HFFc6 (cell line): ENCODE measurements around the gene CHD8. TPM values are rescaled to one million over a fixed set of nuclear protein-coding genes. Genes with fewer than 3 reads are reported as not detected.

Source experiments
- DNase-seq: peaks from one replicate; pipeline ENCODE4 v3.0.0-alpha.2; 2018
- H3K27ac Mint-ChIP-seq: 2 replicates; pipeline ENCODE4 v1.8.0; 2020; ENCODE audit warnings: mild to moderate bottlenecking, mixed read lengths
- H3K27me3 Mint-ChIP-seq: 2 replicates; pipeline ENCODE4 v1.8.0; 2021; ENCODE audit warnings: mild to moderate bottlenecking, moderate library complexity, mixed read lengths; ENCODE audit not compliant: insufficient read depth
- H3K36me3 Mint-ChIP-seq: 2 replicates; pipeline ENCODE4 v1.8.0; 2021; ENCODE audit warnings: low read depth, mixed read lengths
- H3K4me1 Mint-ChIP-seq: 2 replicates; pipeline ENCODE4 v1.8.0; 2020; ENCODE audit warnings: low read depth, mixed read lengths
- H3K4me3 Mint-ChIP-seq: 2 replicates; pipeline ENCODE4 v1.8.0; 2020; ENCODE audit warnings: mild to moderate bottlenecking, moderate library complexity, mixed read lengths
- H3K9me3 Mint-ChIP-seq: 2 replicates; pipeline ENCODE4 v1.8.0; 2020; ENCODE audit warnings: mild to moderate bottlenecking, mixed read lengths
- total RNA-seq, 6 experiments: library from RNA; stranded (reverse); fragmentation: NEBNext Ultra II Directional; extraction: Animal tissue kit (Norgen Biotek cat#: 25700); gene quantifications; 2 replicates in 1 of 6; 3 replicates in 5 of 6; pipeline ENCODE4 v1.2.3, GENCODE V29; 2021
- TF ChIP-seq, protein P1 (sequence below): fragments of 200-600 bp; sonication (generic); IDR thresholded peaks from 2 replicates; pipeline ENCODE4 v1.5.0; 2021; ENCODE audit warnings: antibody characterized with exemption, mild to moderate bottlenecking

Gene CHD8
- total RNA-seq, 6 experiments from 2014 or later: 63.5 to 78.6 (median 70.9) TPM

DNA sequence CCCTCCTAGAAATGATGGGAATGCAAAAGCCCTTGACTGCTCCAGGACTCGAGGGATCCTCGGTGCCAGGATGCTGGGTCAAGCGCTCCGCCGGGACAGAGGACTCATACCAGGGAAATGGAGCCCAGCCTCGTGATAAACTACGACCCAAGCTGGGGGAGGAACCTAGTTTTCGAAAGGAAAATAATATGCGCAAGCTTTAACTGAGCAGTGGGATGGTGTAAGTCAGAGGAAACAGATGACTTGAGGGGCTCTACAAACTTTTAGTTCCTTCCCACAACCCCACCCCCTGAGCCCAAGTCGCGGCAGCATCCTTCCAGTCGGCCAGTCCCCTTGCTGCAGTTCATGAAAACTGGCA, 71.5 kb downstream of the CHD8 start:
- TF ChIP-seq, protein P1, sequence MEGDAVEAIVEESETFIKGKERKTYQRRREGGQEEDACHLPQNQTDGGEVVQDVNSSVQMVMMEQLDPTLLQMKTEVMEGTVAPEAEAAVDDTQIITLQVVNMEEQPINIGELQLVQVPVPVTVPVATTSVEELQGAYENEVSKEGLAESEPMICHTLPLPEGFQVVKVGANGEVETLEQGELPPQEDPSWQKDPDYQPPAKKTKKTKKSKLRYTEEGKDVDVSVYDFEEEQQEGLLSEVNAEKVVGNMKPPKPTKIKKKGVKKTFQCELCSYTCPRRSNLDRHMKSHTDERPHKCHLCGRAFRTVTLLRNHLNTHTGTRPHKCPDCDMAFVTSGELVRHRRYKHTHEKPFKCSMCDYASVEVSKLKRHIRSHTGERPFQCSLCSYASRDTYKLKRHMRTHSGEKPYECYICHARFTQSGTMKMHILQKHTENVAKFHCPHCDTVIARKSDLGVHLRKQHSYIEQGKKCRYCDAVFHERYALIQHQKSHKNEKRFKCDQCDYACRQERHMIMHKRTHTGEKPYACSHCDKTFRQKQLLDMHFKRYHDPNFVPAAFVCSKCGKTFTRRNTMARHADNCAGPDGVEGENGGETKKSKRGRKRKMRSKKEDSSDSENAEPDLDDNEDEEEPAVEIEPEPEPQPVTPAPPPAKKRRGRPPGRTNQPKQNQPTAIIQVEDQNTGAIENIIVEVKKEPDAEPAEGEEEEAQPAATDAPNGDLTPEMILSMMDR: no peak
- H3K4me1 Mint-ChIP-seq: peaks cover 39% of the 10 kb centered on the region
- peaks cover 12% of the 10 kb centered on the region; the same call in 1 of the 2 replicates for H3K27me3 Mint-ChIP-seq
- no peaks in the 10 kb centered on the region for H3K9me3 Mint-ChIP-seq
- peak overlapping the region; percentile 99 for H3K27ac Mint-ChIP-seq
- no peak for DNase-seq
- H3K4me3 Mint-ChIP-seq: peak overlapping the region; percentile 96
- H3K36me3 Mint-ChIP-seq: peaks cover 24% of the 10 kb centered on the region

DNA sequence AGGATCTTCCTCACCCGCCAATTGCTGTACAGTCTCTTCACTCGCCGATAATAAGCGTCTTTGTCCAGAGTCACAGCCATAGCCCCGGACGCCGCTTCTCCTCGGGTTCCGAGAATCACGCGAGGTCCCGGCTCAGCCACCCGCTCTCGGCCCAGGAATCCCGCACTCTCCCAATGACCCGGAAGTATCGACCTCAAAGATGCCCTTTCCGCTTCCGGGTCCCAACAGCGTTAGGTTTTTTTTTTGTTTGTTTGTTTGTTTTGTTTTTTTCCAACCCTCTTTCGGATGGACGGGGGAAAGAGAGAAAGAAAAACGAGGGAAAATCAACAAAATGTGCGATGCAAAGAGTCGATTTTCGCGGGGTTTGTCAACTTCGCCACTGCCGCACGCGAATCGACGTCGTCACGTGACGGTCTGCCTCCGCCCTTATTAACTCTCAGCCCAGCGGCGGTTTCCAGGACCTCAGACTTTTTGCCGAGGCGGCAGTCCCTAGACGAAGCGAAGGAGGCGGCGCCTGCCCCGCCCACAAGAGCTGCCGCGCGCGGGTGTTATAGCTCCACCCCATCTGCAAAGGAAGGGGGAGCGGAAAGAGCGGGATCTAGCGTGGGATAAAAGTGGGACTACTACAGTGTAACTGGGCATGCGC, 72.0 kb downstream of the CHD8 start, which contains the start of gene SUPT16H:
Gene SUPT16H (minus strand): TSS at position 172 of the 646 bp plus-strand sequence. CDS start 92 bp downstream, at position 80.
- Mint-ChIP-seq H3K4me1 (peaks cover 39% of the 10 kb centered on the region), H3K4me3 (peak within 1 kb of the TSS; percentile 96), H3K27me3 (peaks cover 12% of the 10 kb centered on the region; the same call in 1 of the 2 replicates), H3K27ac (peak within 1 kb of the TSS; percentile 99), H3K36me3 (peaks cover 24% of the 10 kb centered on the region), H3K9me3 (no peaks in the 10 kb centered on the region)
- TF ChIP-seq, protein P1: no peak
- peak; percentile 96 for DNase-seq

DNA sequence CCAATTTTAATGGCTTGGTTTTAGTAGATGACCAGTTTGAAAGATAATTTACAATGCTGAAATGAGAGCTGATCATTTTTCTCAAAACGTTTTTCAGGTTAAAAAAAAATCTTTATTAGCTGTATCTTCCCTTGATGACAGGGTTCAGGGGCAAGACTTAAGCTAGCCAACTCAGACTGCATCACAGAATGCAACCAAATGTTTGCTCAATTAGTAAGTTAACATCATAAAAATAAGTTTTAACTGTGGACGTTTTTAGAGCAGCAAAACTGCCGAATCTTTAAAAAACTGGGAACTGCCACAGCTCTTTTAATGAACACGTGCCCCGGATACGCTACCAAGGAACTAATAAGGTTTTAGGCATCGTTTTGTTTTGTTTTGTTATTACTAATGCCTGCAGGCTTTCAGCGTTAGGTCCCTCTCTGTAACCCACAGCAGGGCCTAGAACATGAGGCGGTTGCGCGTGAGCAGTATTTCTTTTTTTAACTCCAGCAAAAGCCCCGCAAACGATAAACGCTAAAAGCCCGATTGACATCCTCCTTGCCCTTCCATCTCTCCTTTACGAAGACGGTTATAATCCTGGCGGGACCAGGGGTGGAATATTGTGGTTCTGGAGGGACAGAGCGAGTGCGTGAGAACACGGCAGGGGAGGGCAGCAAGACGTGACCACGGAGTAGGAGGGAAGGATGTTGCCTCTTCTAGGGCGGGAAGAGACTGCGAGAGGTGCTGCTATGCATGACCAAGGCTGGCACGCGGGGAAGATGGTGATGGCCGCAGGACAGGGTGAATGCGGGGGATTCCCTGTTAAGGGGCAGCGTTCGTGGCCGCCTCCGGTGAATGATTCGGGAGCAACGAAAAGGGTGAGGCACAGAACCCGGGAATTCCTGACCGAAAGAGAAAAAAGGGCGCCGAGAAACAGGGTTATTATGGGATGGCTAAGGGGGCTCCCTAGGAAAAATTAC, 72.8 kb downstream of the CHD8 start:
- Mint-ChIP-seq H3K36me3 (peaks cover 22% of the 10 kb centered on the region), H3K27me3 (peaks cover 12% of the 10 kb centered on the region; the same call in 1 of the 2 replicates), H3K9me3 (no peaks in the 10 kb centered on the region), H3K4me3 (peak overlapping the region; percentile 96), H3K27ac (peak overlapping the region; percentile 99), H3K4me1 (peaks cover 39% of the 10 kb centered on the region)
- peak; percentile 47 for DNase-seq
- TF ChIP-seq, protein P1: no peak

DNA sequence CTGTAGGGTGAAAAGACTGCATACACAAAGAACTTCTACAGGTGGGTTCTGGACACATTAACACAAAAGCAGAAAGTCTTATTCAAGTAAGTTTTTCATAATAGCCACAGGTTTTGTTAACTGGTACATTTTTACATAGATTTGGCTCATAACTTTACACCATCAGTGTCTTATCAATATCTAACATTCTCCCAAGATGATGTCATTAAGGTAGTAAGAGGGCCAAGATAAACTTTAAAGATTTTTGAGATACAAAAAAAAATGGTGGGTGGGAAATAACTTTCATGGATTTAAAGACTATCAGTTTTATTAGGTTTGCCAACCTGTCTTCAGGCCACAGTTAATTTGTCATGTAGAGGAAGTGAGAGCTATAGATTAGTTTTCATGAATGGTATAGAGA, 73.8 kb downstream of the CHD8 start:
- Mint-ChIP-seq H3K4me1 (peaks cover 39% of the 10 kb centered on the region), H3K27me3 (peaks cover 12% of the 10 kb centered on the region; the same call in 1 of the 2 replicates), H3K4me3 (peak overlapping the region; percentile 96), H3K9me3 (no peaks in the 10 kb centered on the region), H3K36me3 (peaks cover 19% of the 10 kb centered on the region), H3K27ac (peak overlapping the region; percentile 99)
- DNase-seq: no peak
- TF ChIP-seq, protein P1: no peak

DNA sequence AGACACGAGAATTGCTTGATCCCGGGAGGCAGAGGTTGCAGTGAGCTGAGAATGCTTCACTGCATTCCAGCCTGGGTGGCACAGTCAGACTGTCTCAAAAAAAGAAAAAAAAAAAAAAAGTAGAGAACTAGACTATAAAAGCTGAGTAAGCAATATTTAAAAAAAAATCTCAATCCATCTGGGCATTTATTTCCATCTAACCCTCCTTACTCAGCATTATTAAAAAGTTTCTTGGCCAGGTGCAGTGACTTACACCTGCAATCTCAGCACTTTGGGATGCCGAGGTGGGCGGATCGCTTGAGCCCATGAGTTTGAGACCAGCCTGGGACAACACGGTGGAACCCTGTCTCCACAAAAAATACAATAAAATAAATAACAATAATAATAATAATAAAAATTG, 76.6 kb downstream of the CHD8 start:
- TF ChIP-seq, protein P1: no peak
- Mint-ChIP-seq H3K4me1 (peaks cover 33% of the 10 kb centered on the region), H3K27me3 (peaks cover 9% of the 10 kb centered on the region; the same call in 1 of the 2 replicates), H3K4me3 (no peak overlapping the region), H3K36me3 (peaks cover 7% of the 10 kb centered on the region), H3K27ac (no peak overlapping the region), H3K9me3 (no peaks in the 10 kb centered on the region)
- DNase-seq: no peak
